Measurements from ENCODE around the gene FKBP15. TPM values are rescaled to one million over a fixed set of nuclear protein-coding genes. Genes with fewer than 3 reads are reported as not detected.

FKBP15 gene
- total and polyA plus RNA-seq, 2 of the 8 experiments (the other 6 are each of a cell fraction or from before 2014, with no cell fraction given) = 9.9 to 13.8 TPM

- Histone ChIP-seq H3K79me1 (ENCODE audit: low read depth, low read length) (no peaks in the 10 kb centered on the region), H3K79me2 (ENCODE audit: control insufficient read depth in 1 of 2, insufficient read depth in 2 of 2, low read length in 2 of 2) (no peaks in the 10 kb centered on the region), H3K9me3 (ENCODE audit: insufficient read depth in 2 of 2, low read depth in 1 of 2, low read length in 1 of 2) (peaks cover 2 to 3% of the 10 kb centered on the region in 2 experiments; a peak in 2 of 4 replicates), H4K5ac (ENCODE audit: insufficient read length, low read depth, low read length) (no peak overlapping the region), H3K23me2 (ENCODE audit: low read depth, low read length) (no peaks in the 10 kb centered on the region), H2BK15ac (ENCODE audit: low read length) (no peak overlapping the region), H4K91ac (replicated peaks; ENCODE audit: insufficient read length, low read length) (no peak overlapping the region), H3K18ac (ENCODE audit: extremely low read depth, low read length) (no peak overlapping the region), H3K23ac (ENCODE audit: insufficient read length) (no peak overlapping the region), H2BK5ac (ENCODE audit: low read depth, low read length) (no peak overlapping the region), H3K9ac (replicated peaks in 1 of 4; ENCODE audit: extremely low read depth in 1 of 4, low read depth in 3 of 4, low read length in 3 of 4) (no peak overlapping the region), H3K14ac (ENCODE audit: insufficient read length) (no peak overlapping the region), H3K4me1 (replicated peaks in 1 of 4; ENCODE audit: control insufficient read depth in 3 of 4, insufficient read depth in 4 of 4, low read length in 3 of 4) (no peaks in the 10 kb centered on the region), H4K8ac (ENCODE audit: extremely low read depth, insufficient read depth, low read length) (no peak overlapping the region), H2AFZ (ENCODE audit: low read length) (no peak overlapping the region), H3K36me3 (ENCODE audit: control insufficient read depth in 2 of 4, insufficient read depth in 4 of 4, low read length in 3 of 4) (no peaks in the 10 kb centered on the region), H2BK12ac (ENCODE audit: low read depth, low read length) (no peak overlapping the region), H3K27me3 (replicated peaks in 1 of 4; ENCODE audit: control insufficient read depth in 3 of 4, extremely low read depth in 1 of 4, insufficient read depth in 3 of 4, low read length in 3 of 4) (no peaks in the 10 kb centered on the region), H4K20me1 (replicated peaks in 1 of 2; ENCODE audit: control insufficient read depth in 1 of 2, insufficient read depth in 2 of 2, low read length in 2 of 2) (no peaks in the 10 kb centered on the region), H3K4me2 (ENCODE audit: insufficient read depth in 1 of 2, low read depth in 2 of 2, low read length in 2 of 2) (no peak overlapping the region), H2BK20ac (ENCODE audit: low read length) (no peak overlapping the region), H3K4me3 (ENCODE audit: extremely low read depth in 1 of 4, insufficient read depth in 2 of 4, low read depth in 3 of 4, low read length in 4 of 4) (no peak overlapping the region), H3K56ac (replicated peaks; ENCODE audit: insufficient read length, low read depth, low read length) (no peak overlapping the region), H3K27ac (ENCODE audit: low read depth, low read length) (no peak overlapping the region), H2AK5ac (ENCODE audit: low read depth, low read length) (no peak overlapping the region), H3K4ac (replicated peaks; ENCODE audit: insufficient read length, low read depth, low read length) (no peak overlapping the region), H2BK120ac (replicated peaks; ENCODE audit: low read depth, low read length) (no peak overlapping the region)
- DNase-seq (ENCODE audit: low read depth in 1 of 2, low spot score in 2 of 2) (no peak), FAIRE-seq (no peak)
- WGBS, 2 experiments (ENCODE audit: extremely low coverage in 1 of 2, insufficient coverage in 1 of 2, insufficient read length in 1 of 2, insufficient replicate concordance in 2 of 2, low coverage in 1 of 2, low lambda C conversion rate in 2 of 2, missing lambda C conversion rate in 1 of 2) = 87% methylated on average over 4 of the region's 4 CpGs; no CpG with 5 or more reads in 1 of the 2 experiments
- POLR2A ChIA-PET (ENCODE audit: partially characterized antibody) = no interaction called here
- CTCF ChIA-PET (ENCODE audit: partially characterized antibody) = interaction anchor here (1.2 kb wide), 1 partner anchor 154 kb away, joined by 3 read pairs; no protein-coding TSS in a partner anchor
- TF ChIP-seq CTBP2 (IDR thresholded peaks at IDR 0.05; ENCODE audit: borderline replicate concordance, insufficient read depth, insufficient read length, low read length) (no peak), EP300 (IDR thresholded peaks at IDR 0.05; ENCODE audit: borderline replicate concordance in 1 of 2, low read depth in 2 of 2, low read length in 2 of 2) (no peak), SRF (IDR thresholded peaks at IDR 0.05; ENCODE audit: low read depth, low read length) (no peak), KDM5A (IDR thresholded peaks at IDR 0.05; ENCODE audit: low read length) (no peak)
These were observed 95.6 kb downstream of the FKBP15 start for GRCh38 chr9:113125386-113126035.

Measured in H1 (cell line).